ENCODE measurements around the gene PRKG1.

GRCh38 chr10:51638211-51638610 lies 563.9 kb downstream of the PRKG1 start:
- TF ChIP-seq EZH2phosphoT487 (IDR thresholded peaks at IDR 0.05; ENCODE audit: unreplicated experiment) (no peak), REST (IDR thresholded peaks at IDR 0.05; ENCODE audit: unreplicated experiment) (no peak), EZH2 (IDR thresholded peaks at IDR 0.05; ENCODE audit: low read depth, unreplicated experiment) (no peak), POLR2AphosphoS5 (IDR thresholded peaks at IDR 0.05; ENCODE audit: low read depth) (no peak), STAT1 (IDR thresholded peaks at IDR 0.05; ENCODE audit: unreplicated experiment) (no peak), ZNF331 (CRISPR knock-in tag; IDR thresholded peaks at IDR 0.05; ENCODE audit: low read depth) (no peak), JUNB (IDR thresholded peaks at IDR 0.05; ENCODE audit: unreplicated experiment) (no peak), CREB1 (CRISPR knock-in tag; IDR thresholded peaks at IDR 0.05; ENCODE audit: low read depth) (no peak), ZNF114 (CRISPR knock-in tag; IDR thresholded peaks at IDR 0.05) (no peak)
- TF ChIP-seq, protein P1, sequence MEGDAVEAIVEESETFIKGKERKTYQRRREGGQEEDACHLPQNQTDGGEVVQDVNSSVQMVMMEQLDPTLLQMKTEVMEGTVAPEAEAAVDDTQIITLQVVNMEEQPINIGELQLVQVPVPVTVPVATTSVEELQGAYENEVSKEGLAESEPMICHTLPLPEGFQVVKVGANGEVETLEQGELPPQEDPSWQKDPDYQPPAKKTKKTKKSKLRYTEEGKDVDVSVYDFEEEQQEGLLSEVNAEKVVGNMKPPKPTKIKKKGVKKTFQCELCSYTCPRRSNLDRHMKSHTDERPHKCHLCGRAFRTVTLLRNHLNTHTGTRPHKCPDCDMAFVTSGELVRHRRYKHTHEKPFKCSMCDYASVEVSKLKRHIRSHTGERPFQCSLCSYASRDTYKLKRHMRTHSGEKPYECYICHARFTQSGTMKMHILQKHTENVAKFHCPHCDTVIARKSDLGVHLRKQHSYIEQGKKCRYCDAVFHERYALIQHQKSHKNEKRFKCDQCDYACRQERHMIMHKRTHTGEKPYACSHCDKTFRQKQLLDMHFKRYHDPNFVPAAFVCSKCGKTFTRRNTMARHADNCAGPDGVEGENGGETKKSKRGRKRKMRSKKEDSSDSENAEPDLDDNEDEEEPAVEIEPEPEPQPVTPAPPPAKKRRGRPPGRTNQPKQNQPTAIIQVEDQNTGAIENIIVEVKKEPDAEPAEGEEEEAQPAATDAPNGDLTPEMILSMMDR (conservative IDR thresholded peaks at IDR 0.05; ENCODE audit: low read depth in 2 of 2): no peak

Measured in GM23338 (cell line).